ENCODE measurements around the gene ACSBG1. TPM values are rescaled to one million over a fixed set of nuclear protein-coding genes. Genes with fewer than 3 reads are reported as not detected.

The ACSBG1 gene, protein sequence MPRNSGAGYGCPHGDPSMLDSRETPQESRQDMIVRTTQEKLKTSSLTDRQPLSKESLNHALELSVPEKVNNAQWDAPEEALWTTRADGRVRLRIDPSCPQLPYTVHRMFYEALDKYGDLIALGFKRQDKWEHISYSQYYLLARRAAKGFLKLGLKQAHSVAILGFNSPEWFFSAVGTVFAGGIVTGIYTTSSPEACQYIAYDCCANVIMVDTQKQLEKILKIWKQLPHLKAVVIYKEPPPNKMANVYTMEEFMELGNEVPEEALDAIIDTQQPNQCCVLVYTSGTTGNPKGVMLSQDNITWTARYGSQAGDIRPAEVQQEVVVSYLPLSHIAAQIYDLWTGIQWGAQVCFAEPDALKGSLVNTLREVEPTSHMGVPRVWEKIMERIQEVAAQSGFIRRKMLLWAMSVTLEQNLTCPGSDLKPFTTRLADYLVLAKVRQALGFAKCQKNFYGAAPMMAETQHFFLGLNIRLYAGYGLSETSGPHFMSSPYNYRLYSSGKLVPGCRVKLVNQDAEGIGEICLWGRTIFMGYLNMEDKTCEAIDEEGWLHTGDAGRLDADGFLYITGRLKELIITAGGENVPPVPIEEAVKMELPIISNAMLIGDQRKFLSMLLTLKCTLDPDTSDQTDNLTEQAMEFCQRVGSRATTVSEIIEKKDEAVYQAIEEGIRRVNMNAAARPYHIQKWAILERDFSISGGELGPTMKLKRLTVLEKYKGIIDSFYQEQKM
- polyA plus RNA-seq (2011; rRNA removed) (0.02 TPM in 1 of 2 replicates, not detected in the other), polyA minus RNA-seq (2011; rRNA and poly(A)+ RNA removed) (not detected in 2 replicates)

DNA sequence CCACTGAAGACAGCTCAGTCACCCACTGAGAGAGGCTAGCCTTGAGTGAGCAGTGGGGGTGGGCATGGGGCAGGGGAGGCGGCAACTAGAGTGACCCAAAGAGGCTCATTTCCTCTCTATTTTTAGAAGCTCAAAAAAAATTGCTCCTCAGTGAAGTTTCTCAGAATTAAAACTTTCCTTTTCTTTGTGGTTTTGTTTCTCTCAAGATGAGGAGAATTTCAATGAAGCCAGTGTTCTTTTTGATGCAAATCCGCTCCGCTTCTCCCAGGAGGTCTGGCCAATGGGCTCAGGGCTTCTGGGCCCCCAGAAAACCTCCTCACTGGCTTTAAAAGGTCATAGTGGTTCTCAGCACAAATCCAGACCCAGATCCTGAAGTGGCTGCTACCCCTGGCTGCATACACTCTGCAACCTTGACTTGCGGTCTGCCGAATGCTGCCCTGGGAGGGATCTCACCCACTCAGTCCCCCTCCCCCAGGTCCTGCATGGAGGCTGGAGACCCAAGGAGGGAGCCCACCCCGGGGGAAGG lies at the start of gene ACSBG1:
ACSBG1 (minus strand) TSS at position 51 of the 526 bp plus-strand sequence. CDS start 64 bp downstream, outside the sequence.
- Histone ChIP-seq H3K9me3 (ENCODE audit: control insufficient read depth, insufficient read depth, low read length) (no peaks in the 10 kb centered on the region), H3K27ac (ENCODE audit: low read depth, low read length) (no peak within 1 kb of the TSS), H3K27me3 (ENCODE audit: control insufficient read depth, insufficient read depth, low read length) (peaks cover 42% of the 10 kb centered on the region), H3K4me3 (ENCODE audit: low read depth, low read length) (no peak within 1 kb of the TSS)
- TF ChIP-seq, protein P1, sequence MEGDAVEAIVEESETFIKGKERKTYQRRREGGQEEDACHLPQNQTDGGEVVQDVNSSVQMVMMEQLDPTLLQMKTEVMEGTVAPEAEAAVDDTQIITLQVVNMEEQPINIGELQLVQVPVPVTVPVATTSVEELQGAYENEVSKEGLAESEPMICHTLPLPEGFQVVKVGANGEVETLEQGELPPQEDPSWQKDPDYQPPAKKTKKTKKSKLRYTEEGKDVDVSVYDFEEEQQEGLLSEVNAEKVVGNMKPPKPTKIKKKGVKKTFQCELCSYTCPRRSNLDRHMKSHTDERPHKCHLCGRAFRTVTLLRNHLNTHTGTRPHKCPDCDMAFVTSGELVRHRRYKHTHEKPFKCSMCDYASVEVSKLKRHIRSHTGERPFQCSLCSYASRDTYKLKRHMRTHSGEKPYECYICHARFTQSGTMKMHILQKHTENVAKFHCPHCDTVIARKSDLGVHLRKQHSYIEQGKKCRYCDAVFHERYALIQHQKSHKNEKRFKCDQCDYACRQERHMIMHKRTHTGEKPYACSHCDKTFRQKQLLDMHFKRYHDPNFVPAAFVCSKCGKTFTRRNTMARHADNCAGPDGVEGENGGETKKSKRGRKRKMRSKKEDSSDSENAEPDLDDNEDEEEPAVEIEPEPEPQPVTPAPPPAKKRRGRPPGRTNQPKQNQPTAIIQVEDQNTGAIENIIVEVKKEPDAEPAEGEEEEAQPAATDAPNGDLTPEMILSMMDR (IDR thresholded peaks at IDR 0.05; ENCODE audit: low read depth, low read length), result no peak
- ChIA-PET CTCF (no interaction called here), POLR2A (no interaction called here)
- DNase-seq (ENCODE audit: low read depth, low spot score), result no peak

DNA sequence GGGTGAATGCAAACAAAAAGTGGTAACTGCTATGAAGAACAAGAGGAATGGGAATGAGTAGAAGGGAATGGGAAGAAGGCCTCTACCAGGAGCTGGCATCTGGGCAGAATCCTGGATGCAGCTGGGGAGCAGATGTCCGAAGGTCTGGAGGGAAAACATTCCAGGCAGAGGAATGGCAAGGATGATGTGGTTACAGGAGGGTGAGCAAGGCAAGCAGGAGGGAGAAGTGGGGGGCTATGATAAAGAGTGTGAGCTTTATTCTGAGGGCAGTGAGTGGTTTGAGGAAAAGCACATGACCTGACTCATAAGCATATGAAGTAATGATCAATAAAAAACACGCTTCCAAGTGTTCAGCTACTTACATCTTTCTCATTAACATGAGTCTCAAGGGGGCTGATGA lies 48.0 kb upstream of the ACSBG1 start:
- Histone ChIP-seq H3K4me3 (ENCODE audit: low read depth, low read length) (no peak overlapping the region), H3K27me3 (ENCODE audit: control insufficient read depth, insufficient read depth, low read length) (no peaks in the 10 kb centered on the region), H3K27ac (ENCODE audit: low read depth, low read length) (no peak overlapping the region), H3K9me3 (ENCODE audit: control insufficient read depth, insufficient read depth, low read length) (no peaks in the 10 kb centered on the region)
- DNase-seq (ENCODE audit: low read depth, low spot score), result no peak
- CTCF ChIA-PET, result interaction anchor here (0.6 to 2.1 kb wide), 8 partner anchors 12 to 200 kb away, joined by 3 to 8 read pairs (median 4); no protein-coding TSS in a partner anchor
- TF ChIP-seq, protein P1 (IDR thresholded peaks at IDR 0.05; ENCODE audit: low read depth, low read length), result no peak
- POLR2A ChIA-PET, result interaction anchor here (0.6 to 2.1 kb wide), 2 partner anchors 17 to 23 kb away, joined by 3 to 6 read pairs; partner anchors contain the start of gene SKIC8

DNA sequence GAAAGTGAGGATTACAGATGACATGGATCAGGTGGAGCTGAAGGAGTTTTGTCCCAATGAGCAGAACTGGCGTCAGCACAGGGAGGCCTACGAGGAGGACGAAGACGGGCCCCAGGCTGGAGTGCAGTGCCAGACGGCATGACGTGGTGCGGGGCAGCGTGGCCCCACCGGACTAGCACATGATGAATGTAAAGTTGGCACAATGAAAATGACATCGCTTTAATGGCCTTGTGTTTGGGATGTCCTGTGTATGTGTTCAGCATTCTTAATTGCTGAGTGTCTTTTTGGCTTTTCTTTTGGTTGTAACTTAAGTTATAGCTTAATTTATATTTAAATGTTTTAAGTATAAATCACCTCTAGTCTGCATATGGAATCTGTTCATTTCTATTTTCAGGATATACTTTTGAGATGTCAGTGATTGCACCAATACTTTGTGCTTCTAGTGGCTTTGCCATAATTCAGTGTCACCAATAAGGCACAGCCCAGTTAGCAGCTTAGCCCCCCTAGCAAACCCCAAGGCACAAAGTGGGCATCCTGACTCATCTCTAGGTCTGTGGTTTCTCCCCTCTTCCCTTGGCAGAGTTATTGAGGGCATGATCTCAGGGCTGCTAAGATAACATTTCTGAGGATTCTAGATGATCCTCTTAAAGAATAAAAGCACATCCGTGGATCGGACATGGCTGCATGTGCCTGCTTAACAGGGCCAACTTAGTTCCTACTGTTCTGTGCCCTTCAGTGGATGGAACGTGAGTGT lies 46.1 kb upstream of the ACSBG1 start:
- H3K9me3 ChIP-seq (ENCODE audit: control insufficient read depth, insufficient read depth, low read length), result no peaks in the 10 kb centered on the region
- POLR2A ChIA-PET, result interaction anchor here (2.1 kb wide), 1 partner anchor 19 kb away, joined by 6 read pairs; the partner anchor contains the start of gene SKIC8
- TF ChIP-seq, protein P1 (IDR thresholded peaks at IDR 0.05; ENCODE audit: low read depth, low read length), result no peak
- no peak overlapping the region for H3K27ac ChIP-seq (ENCODE audit: low read depth, low read length)
- no peaks in the 10 kb centered on the region for H3K27me3 ChIP-seq (ENCODE audit: control insufficient read depth, insufficient read depth, low read length)
- H3K4me3 ChIP-seq (ENCODE audit: low read depth, low read length), result no peak overlapping the region
- CTCF ChIA-PET, result interaction anchor here (0.5 to 2.1 kb wide), 5 partner anchors 28 to 142 kb away, joined by 3 to 8 read pairs (median 4); no protein-coding TSS in a partner anchor
- no peak for DNase-seq (ENCODE audit: low read depth, low spot score)

DNA sequence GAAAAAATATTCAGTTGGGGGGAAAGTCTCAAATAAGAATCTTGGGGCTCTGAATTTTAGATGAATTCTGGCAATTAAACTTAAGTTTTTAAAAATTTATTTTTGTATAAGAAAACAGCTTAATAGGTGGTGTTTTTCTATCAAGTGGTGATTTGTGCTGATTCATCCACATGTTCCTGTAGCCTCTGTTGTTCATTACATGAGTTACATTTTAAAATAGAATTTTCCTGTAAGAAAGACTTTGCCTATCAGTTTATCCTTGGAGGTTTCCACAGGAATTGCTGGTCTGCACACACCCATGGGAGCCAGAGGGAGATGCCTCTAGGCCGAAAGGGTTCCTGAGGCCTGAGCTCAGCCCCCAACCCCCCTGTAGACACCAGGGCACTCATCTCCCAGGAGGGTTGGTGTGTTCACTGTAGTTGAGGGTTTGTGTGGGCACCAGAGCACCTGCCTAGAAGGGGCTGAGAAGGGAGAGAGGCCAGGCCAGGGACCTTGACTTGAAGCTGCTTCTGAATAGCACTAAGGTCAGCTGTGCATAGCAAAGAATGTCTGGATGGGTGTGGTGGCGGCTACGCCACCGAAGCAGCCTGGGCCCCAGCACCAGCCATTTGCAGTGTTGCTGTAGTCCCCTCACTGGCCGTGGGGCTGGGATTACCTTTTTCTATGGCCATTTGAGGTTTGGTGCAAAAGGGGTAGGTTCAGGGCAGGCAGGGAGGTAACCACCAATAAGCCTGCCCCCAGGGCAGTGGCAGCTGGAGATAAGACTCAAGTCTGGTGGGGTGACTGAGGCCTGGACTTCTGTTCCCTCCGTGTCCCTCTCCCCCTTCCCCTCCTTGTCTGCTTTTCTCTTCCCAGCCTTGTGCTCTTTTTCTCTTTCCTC lies 41.9 kb upstream of the ACSBG1 start:
- Histone ChIP-seq H3K27ac (ENCODE audit: low read depth, low read length) (no peak overlapping the region), H3K4me3 (ENCODE audit: low read depth, low read length) (no peak overlapping the region), H3K27me3 (ENCODE audit: control insufficient read depth, insufficient read depth, low read length) (no peaks in the 10 kb centered on the region), H3K9me3 (ENCODE audit: control insufficient read depth, insufficient read depth, low read length) (no peaks in the 10 kb centered on the region; the same call in 1 of the 2 replicates)
- DNase-seq (ENCODE audit: low read depth, low spot score), result no peak
- ChIA-PET CTCF (no interaction called here), POLR2A (no interaction called here)
- TF ChIP-seq, protein P1 (IDR thresholded peaks at IDR 0.05; ENCODE audit: low read depth, low read length), result no peak
